Activated CD8-positive, alpha-beta memory T cell treated with anti-CD3 and anti-CD28 coated beads, Interleukin-2, amount 10 ng/mL, durations not matched to agents 7 days and 5 days (primary cell): ENCODE results near the gene MDGA2. TPM values are rescaled to one million over a fixed set of nuclear protein-coding genes. Genes with fewer than 3 reads are reported as not detected.

Experiments
- ATAC-seq: fragments of 150-1000 bp; cut with Tn5 transposase; one replicate; pipeline ENCODE4 v1.10.0; 2021; ENCODE audit warnings: moderate library complexity
- CTCF ChIA-PET: fragments of 350-600 bp; sonication (Branson Sonifier 250); formaldehyde crosslinking; loops from one replicate; lab custom pipeline; 2021; ENCODE audit warnings: antibody characterized with exemption; lab: Charles Lee
- DNase-seq: peaks from one replicate; pipeline ENCODE4 v3.0.0-alpha.2; 2020
- H3K27ac Mint-ChIP-seq: one replicate; pipeline ENCODE4 v1.8.0; 2021; ENCODE audit warnings: mild to moderate bottlenecking, mixed read lengths
- H3K27me3 Mint-ChIP-seq: one replicate; pipeline ENCODE4 v1.8.0; 2021; ENCODE audit warnings: mixed read lengths
- H3K36me3 Mint-ChIP-seq: one replicate; pipeline ENCODE4 v1.8.0; 2021; ENCODE audit warnings: mild to moderate bottlenecking, mixed read lengths
- H3K4me1 Mint-ChIP-seq: one replicate; pipeline ENCODE4 v1.8.0; 2021; ENCODE audit warnings: mixed read lengths
- H3K4me3 Mint-ChIP-seq: one replicate; pipeline ENCODE4 v1.8.0; 2021; ENCODE audit warnings: mild to moderate bottlenecking, moderate library complexity, mixed read lengths
- H3K9me3 Mint-ChIP-seq: one replicate; pipeline ENCODE4 v1.8.0; 2022; ENCODE audit warnings: low read depth, mixed read lengths
- total RNA-seq, 2 experiments: library from RNA; stranded (reverse); gene quantifications; one replicate each; pipeline ENCODE4 v1.2.3, GENCODE V29; 2021

The MDGA2 gene
- total RNA-seq, 2 experiments from 2014 or later: not detected

DNA sequence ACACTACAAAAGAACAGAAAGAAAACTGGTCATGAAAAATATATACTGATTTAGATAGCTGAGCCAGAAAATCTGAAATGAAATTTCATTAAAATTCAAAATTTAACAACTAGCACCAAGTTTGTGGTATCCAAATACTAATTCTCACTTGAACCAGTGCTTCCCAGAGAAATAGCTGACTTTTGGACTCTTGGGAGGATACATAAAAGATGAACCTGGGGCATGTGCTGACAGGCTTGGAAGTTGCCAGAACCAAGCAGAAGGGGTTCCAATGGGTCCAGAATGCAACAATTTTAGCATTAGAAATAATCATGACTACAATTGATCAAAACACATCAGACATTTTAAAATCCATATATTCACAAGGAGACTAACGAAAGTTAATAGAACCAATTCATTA lies 175.0 kb downstream of the MDGA2 start:
- CTCF ChIA-PET: no interaction called here

GRCh38 chr14:47490766-47491165 lies 184.6 kb downstream of the MDGA2 start:
- ATAC-seq: no peak

More for the DNA sequence above, 175.0 kb downstream of the MDGA2 start:
- Mint-ChIP-seq H3K27me3 (no peaks in the 10 kb centered on the region), H3K27ac (no peak overlapping the region), H3K9me3 (peaks cover 9% of the 10 kb centered on the region), H3K4me1 (no peaks in the 10 kb centered on the region), H3K4me3 (no peak overlapping the region), H3K36me3 (no peaks in the 10 kb centered on the region)
- no peak for DNase-seq
- ATAC-seq: no peak

DNA sequence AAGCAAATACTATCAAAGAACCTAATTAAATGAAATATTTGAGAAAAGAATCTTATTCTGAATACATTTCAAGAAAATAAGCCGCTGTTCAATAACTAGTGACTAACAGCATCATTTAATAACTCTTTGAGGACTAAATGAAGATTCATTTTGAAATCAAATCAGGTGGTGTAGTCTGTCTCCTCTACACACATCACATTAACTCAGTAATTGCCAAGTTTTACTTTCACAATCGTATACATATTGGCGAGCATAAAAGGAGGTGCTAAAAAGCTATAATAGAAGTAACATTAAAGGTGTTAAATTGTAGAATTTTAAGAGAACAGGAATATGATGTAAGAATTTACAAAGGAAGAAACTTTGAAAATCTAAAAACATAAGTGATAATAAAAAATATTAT lies 185.1 kb downstream of the MDGA2 start:
- H3K27me3 Mint-ChIP-seq: no peaks in the 10 kb centered on the region
- no peak for ATAC-seq
- no peak for DNase-seq
- H3K27ac Mint-ChIP-seq: no peak overlapping the region
- H3K9me3 Mint-ChIP-seq: peaks cover 13% of the 10 kb centered on the region
- H3K36me3 Mint-ChIP-seq: no peaks in the 10 kb centered on the region
- no peak overlapping the region for H3K4me3 Mint-ChIP-seq
- no peaks in the 10 kb centered on the region for H3K4me1 Mint-ChIP-seq
- CTCF ChIA-PET: no interaction called here

More at GRCh38 chr14:47490766-47491165, 184.6 kb downstream of the MDGA2 start:
- no peaks in the 10 kb centered on the region for H3K4me1 Mint-ChIP-seq
- no peaks in the 10 kb centered on the region for H3K36me3 Mint-ChIP-seq
- H3K27ac Mint-ChIP-seq: no peak overlapping the region
- CTCF ChIA-PET: no interaction called here
- DNase-seq: no peak
- peaks cover 13% of the 10 kb centered on the region for H3K9me3 Mint-ChIP-seq
- H3K4me3 Mint-ChIP-seq: no peak overlapping the region
- no peaks in the 10 kb centered on the region for H3K27me3 Mint-ChIP-seq

DNA sequence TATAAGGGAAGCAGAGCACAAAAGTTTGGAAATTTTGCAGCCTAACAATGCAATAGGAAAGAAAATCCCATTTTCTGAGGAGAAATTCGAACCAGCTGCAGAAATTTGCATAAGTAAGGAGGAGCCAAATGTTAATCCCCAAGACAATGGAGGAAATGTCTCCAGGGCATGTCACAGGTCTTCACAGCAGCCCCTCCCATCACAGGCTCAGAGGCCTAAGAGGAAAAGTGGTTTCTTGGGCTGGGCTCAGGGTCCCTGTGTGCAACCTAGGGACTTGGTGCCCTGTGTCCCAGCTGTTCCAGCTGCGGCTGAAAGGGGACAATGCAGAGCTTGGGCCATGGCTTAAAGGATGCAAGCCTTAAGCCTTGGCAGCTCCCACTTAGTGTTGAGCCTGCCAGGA lies 190.0 kb downstream of the MDGA2 start:
- H3K4me3 Mint-ChIP-seq: no peak overlapping the region
- CTCF ChIA-PET: no interaction called here
- H3K27ac Mint-ChIP-seq: no peak overlapping the region
- no peaks in the 10 kb centered on the region for H3K4me1 Mint-ChIP-seq
- ATAC-seq (no peak), DNase-seq (no peak)
- H3K9me3 Mint-ChIP-seq: peaks cover 17% of the 10 kb centered on the region
- no peaks in the 10 kb centered on the region for H3K27me3 Mint-ChIP-seq
- no peaks in the 10 kb centered on the region for H3K36me3 Mint-ChIP-seq

GRCh38 chr14:47483449-47483848 lies 192.0 kb downstream of the MDGA2 start:
- Mint-ChIP-seq H3K4me1 (no peaks in the 10 kb centered on the region), H3K27ac (no peak overlapping the region), H3K27me3 (no peaks in the 10 kb centered on the region), H3K4me3 (no peak overlapping the region), H3K9me3 (peaks cover 17% of the 10 kb centered on the region), H3K36me3 (no peaks in the 10 kb centered on the region)
- CTCF ChIA-PET: no interaction called here
- DNase-seq: no peak
- no peak for ATAC-seq

- Mint-ChIP-seq H3K9me3 (peaks cover 12% of the 10 kb centered on the region), H3K27ac (no peak overlapping the region), H3K4me3 (no peak overlapping the region), H3K36me3 (no peaks in the 10 kb centered on the region), H3K4me1 (no peaks in the 10 kb centered on the region), H3K27me3 (no peaks in the 10 kb centered on the region)
- CTCF ChIA-PET: no interaction called here
- ATAC-seq (no peak), DNase-seq (no peak)
These were observed 204.3 kb downstream of the MDGA2 start for GRCh38 chr14:47471075-47471474.

DNA sequence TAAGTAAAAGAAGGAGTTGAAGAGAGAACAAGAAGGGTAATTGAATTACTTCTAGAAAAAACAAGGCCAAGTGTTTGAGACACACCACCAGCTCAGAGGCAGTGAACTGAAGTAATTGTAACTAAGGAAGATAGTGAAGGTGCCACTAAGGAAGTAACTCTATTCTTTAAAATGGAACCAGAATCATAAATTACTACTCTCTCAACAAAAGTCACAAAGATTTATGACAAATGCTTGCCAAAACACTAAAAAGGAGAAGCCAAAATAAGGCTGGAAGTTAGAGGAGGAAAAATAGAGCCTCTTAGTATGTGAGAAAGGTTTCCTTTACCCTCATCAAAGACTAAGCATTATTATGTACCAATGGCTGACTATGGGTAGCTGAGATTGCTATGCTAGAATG lies 208.5 kb downstream of the MDGA2 start:
- ATAC-seq: no peak
- Mint-ChIP-seq H3K36me3 (no peaks in the 10 kb centered on the region), H3K4me3 (no peak overlapping the region), H3K9me3 (peaks cover 4% of the 10 kb centered on the region), H3K27ac (no peak overlapping the region), H3K27me3 (no peaks in the 10 kb centered on the region), H3K4me1 (no peaks in the 10 kb centered on the region)
- no peak for DNase-seq
- CTCF ChIA-PET: no interaction called here

GRCh38 chr14:47454025-47454424 lies 221.4 kb downstream of the MDGA2 start:
- no peaks in the 10 kb centered on the region for H3K27me3 Mint-ChIP-seq
- no peaks in the 10 kb centered on the region for H3K9me3 Mint-ChIP-seq
- ATAC-seq: no peak

GRCh38 chr14:47447076-47447475 lies 228.3 kb downstream of the MDGA2 start:
- Mint-ChIP-seq H3K27ac (no peak overlapping the region), H3K4me3 (no peak overlapping the region), H3K36me3 (no peaks in the 10 kb centered on the region), H3K4me1 (no peaks in the 10 kb centered on the region), H3K27me3 (no peaks in the 10 kb centered on the region), H3K9me3 (peaks cover 3% of the 10 kb centered on the region)
- CTCF ChIA-PET: no interaction called here
- no peak for DNase-seq
- ATAC-seq: no peak

More at GRCh38 chr14:47454025-47454424, 221.4 kb downstream of the MDGA2 start:
- H3K4me3 Mint-ChIP-seq: no peak overlapping the region
- CTCF ChIA-PET: no interaction called here
- DNase-seq: no peak
- no peak overlapping the region for H3K27ac Mint-ChIP-seq
- H3K4me1 Mint-ChIP-seq: no peaks in the 10 kb centered on the region
- no peaks in the 10 kb centered on the region for H3K36me3 Mint-ChIP-seq

DNA sequence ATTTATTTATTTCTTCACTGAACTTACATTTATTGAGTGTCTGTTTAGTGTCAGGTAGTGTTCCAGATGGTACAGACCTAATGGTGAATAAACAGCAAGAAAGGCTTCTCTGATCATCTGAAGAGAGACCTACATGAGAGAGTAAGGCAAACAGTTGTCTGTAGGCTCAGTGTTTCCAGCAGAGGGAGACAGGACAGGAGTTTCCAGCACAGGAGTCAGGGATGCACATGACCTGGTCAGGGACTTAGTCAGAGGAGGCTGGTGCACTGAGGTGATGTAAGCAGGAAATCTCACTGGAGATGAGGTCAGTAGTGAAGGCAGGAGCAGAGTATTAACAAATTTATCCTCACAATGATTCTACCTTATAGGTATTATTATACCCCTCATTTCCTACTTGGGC lies 233.2 kb downstream of the MDGA2 start:
- Mint-ChIP-seq H3K4me1 (no peaks in the 10 kb centered on the region), H3K4me3 (no peak overlapping the region), H3K27me3 (no peaks in the 10 kb centered on the region), H3K27ac (no peak overlapping the region), H3K9me3 (peaks cover 14% of the 10 kb centered on the region), H3K36me3 (no peaks in the 10 kb centered on the region)
- no peak for ATAC-seq
- CTCF ChIA-PET: no interaction called here
- DNase-seq: no peak

DNA sequence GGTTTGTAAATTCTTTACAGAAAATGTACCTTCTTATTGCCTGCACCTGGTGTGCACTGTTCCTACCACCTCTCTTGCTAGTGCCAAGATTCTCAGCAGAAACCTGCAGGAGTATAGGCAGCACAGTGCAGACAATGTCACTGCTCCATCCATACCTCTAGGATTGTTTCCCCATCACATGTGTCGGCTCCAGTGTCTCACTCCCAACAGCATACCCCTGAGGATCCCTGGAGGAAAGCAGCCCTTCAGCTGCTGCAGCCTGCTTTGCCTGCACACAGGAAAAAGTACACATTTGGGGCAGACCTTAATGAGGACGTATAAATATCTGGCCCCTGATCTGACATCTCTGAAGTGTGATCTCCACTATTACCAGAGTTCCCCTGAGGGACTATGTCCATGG lies 235.5 kb downstream of the MDGA2 start:
- no peaks in the 10 kb centered on the region for H3K4me1 Mint-ChIP-seq
- ATAC-seq (no peak), DNase-seq (no peak)
- no peaks in the 10 kb centered on the region for H3K27me3 Mint-ChIP-seq
- H3K9me3 Mint-ChIP-seq: peaks cover 14% of the 10 kb centered on the region
- CTCF ChIA-PET: no interaction called here
- H3K36me3 Mint-ChIP-seq: no peaks in the 10 kb centered on the region
- H3K4me3 Mint-ChIP-seq: no peak overlapping the region
- no peak overlapping the region for H3K27ac Mint-ChIP-seq

DNA sequence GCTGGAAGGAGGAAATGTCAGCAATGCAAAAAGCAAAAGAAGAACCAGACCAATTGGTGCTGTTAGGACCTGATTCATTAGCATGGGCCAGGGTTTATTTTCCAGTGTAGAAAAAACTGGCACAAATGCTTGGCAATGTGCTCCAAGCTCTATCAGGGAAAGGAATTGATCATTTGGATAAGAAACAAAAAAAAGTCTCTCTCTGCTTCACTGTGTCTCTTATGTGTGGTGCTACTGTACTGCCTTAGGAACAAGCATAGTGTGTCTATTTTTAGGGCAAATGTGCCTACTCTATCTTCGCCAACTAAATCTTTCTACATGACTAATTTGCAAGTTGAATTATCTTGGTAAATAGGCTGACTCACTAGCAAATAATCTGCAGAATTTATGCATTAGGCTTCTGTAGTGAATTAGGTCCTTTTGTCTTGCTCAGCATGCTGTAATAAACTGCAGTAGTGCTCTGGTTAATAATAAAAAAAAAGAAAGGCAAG lies 236.7 kb downstream of the MDGA2 start:
- CTCF ChIA-PET: no interaction called here
- no peak overlapping the region for H3K27ac Mint-ChIP-seq
- no peaks in the 10 kb centered on the region for H3K36me3 Mint-ChIP-seq
- no peak for DNase-seq
- no peak for ATAC-seq
- H3K4me1 Mint-ChIP-seq: no peaks in the 10 kb centered on the region
- H3K9me3 Mint-ChIP-seq: peaks cover 14% of the 10 kb centered on the region
- H3K27me3 Mint-ChIP-seq: no peaks in the 10 kb centered on the region
- no peak overlapping the region for H3K4me3 Mint-ChIP-seq

- DNase-seq: no peak
- H3K27ac Mint-ChIP-seq: no peak overlapping the region
- no peak for ATAC-seq
- H3K9me3 Mint-ChIP-seq: peaks cover 9% of the 10 kb centered on the region
- H3K4me3 Mint-ChIP-seq: no peak overlapping the region
- CTCF ChIA-PET: no interaction called here
- no peaks in the 10 kb centered on the region for H3K36me3 Mint-ChIP-seq
- H3K27me3 Mint-ChIP-seq: no peaks in the 10 kb centered on the region
- H3K4me1 Mint-ChIP-seq: no peaks in the 10 kb centered on the region
These were observed 240.0 kb downstream of the MDGA2 start for GRCh38 chr14:47435331-47435965.

DNA sequence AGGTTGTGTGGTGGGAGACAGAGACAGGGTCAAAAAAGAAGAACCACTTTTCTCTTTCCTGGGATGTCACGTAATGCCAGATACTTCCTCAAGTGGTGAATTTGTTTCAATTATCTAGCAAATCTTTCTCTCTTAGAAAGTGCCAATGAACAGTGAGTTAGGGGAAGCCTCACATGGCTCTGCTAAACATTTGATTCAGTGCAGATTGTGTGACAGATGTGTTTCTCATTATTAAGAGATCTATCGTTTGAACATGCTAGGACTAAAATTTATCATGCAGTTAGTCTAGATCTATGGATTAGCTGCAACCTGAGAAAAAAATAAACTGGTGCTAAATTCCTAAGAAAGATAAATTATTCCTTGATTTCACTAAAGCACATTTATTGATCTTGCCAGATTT lies 247.8 kb downstream of the MDGA2 start:
- no peaks in the 10 kb centered on the region for H3K27me3 Mint-ChIP-seq
- DNase-seq (no peak), ATAC-seq (no peak)
- H3K9me3 Mint-ChIP-seq: peaks cover 3% of the 10 kb centered on the region
- H3K36me3 Mint-ChIP-seq: no peaks in the 10 kb centered on the region
- no peak overlapping the region for H3K4me3 Mint-ChIP-seq
- H3K4me1 Mint-ChIP-seq: no peaks in the 10 kb centered on the region
- CTCF ChIA-PET: no interaction called here
- no peak overlapping the region for H3K27ac Mint-ChIP-seq
